ENCODE results near the gene PEBP1. TPM values are rescaled to one million over a fixed set of nuclear protein-coding genes. Genes with fewer than 3 reads are reported as not detected.

The PEBP1 gene
- 216 TPM for total RNA-seq
- long read RNA-seq, transcript PEBP1-201 (4 exons, 1,697 nt) = major isoform, 1,265 of 1,300 reads
- long read RNA-seq, partial matches to known transcripts = 15 of 1,300 reads
- long read RNA-seq, other reads (novel, unspliced or antisense) = 20 of 1,300 reads

GRCh38 chr12:118135788-118136558 lies at the start of gene PEBP1:
Gene PEBP1 (plus strand): TSS chr12:118136124. CDS start chr12:118136210, 86 bp downstream.
- peak; percentile 98 for DNase-seq (ENCODE audit: low spot score)

- DNase-seq (ENCODE audit: low spot score) = no peak
These were observed 46.1 kb upstream of the PEBP1 start for GRCh38 chr12:118089782-118090181.

GRCh38 chr12:118094039-118094438 lies 41.9 kb upstream of the PEBP1 start:
- DNase-seq (ENCODE audit: low spot score) = no peak

GRCh38 chr12:118098401-118098800 lies 37.5 kb upstream of the PEBP1 start:
- no peak for DNase-seq (ENCODE audit: low spot score)

- DNase-seq (ENCODE audit: low spot score) = no peak
These were observed 36.8 kb upstream of the PEBP1 start for GRCh38 chr12:118098911-118099671.

GRCh38 chr12:118101051-118101450 lies 34.9 kb upstream of the PEBP1 start:
- DNase-seq (ENCODE audit: low spot score) = no peak

GRCh38 chr12:118102070-118102469 lies 33.9 kb upstream of the PEBP1 start:
- no peak for DNase-seq (ENCODE audit: low spot score)

- DNase-seq (ENCODE audit: low spot score) = no peak
These were observed 33.3 kb upstream of the PEBP1 start for GRCh38 chr12:118102609-118103008.

GRCh38 chr12:118103201-118103600 lies 32.7 kb upstream of the PEBP1 start:
- no peak for DNase-seq (ENCODE audit: low spot score)

- peak; percentile 92 for DNase-seq (ENCODE audit: low spot score)
These were observed 32.1 kb upstream of the PEBP1 start, which contains the start of gene VSIG10 for GRCh38 chr12:118103601-118104382. Gene VSIG10 (minus strand): TSS chr12:118104011. CDS start chr12:118103671, 340 bp downstream.

GRCh38 chr12:118107011-118107410 lies 28.9 kb upstream of the PEBP1 start:
- DNase-seq (ENCODE audit: low spot score) = no peak

GRCh38 chr12:118107694-118108093 lies 28.2 kb upstream of the PEBP1 start:
- DNase-seq (ENCODE audit: low spot score) = no peak

- DNase-seq (ENCODE audit: low spot score) = no peak
These were observed 26.8 kb upstream of the PEBP1 start for GRCh38 chr12:118109088-118109487.

- DNase-seq (ENCODE audit: low spot score) = no peak
These were observed 16.5 kb upstream of the PEBP1 start for GRCh38 chr12:118119449-118119879.

- no peak for DNase-seq (ENCODE audit: low spot score)
These were observed 15.2 kb upstream of the PEBP1 start for GRCh38 chr12:118120579-118121363.

GRCh38 chr12:118122264-118122663 lies 13.7 kb upstream of the PEBP1 start:
- DNase-seq (ENCODE audit: low spot score) = no peak

GRCh38 chr12:118124333-118124874 lies 11.5 kb upstream of the PEBP1 start:
- DNase-seq (ENCODE audit: low spot score) = no peak

GRCh38 chr12:118125743-118126118 lies 10.2 kb upstream of the PEBP1 start:
- DNase-seq (ENCODE audit: low spot score) = no peak

- DNase-seq (ENCODE audit: low spot score) = no peak
These were observed 9.7 kb upstream of the PEBP1 start for GRCh38 chr12:118126119-118126757.

GRCh38 chr12:118127867-118128266 lies 8.1 kb upstream of the PEBP1 start:
- DNase-seq (ENCODE audit: low spot score) = no peak

All from mesenteric fat pad (tissue), 1 donor.